NK-92 (cell line): ENCODE measurements around the gene DCST2.

Experiments
- DNase-seq: peaks from one replicate; lab custom pipeline; 2025; ENCODE audit not compliant: unreplicated experiment; lab: John Stamatoyannopoulos, UW

DCST2 gene

GRCh38 chr1:155050560-155051341, 17.2 kb upstream of the DCST2 start, which contains the start of gene ADAM15:
Gene ADAM15, plus strand, starts transcription at chr1:155051316. Its CDS starts 71 bp downstream, at chr1:155051387.
- no peak for DNase-seq

GRCh38 chr1:155049651-155050559, 16.3 kb upstream of the DCST2 start:
- no peak for DNase-seq

- no peak for DNase-seq
Observed at GRCh38 chr1:155048449-155049334, 15.1 kb upstream of the DCST2 start.

GRCh38 chr1:155044812-155045657, 11.5 kb upstream of the DCST2 start:
- DNase-seq, result no peak

GRCh38 chr1:155044365-155044764, 10.8 kb upstream of the DCST2 start:
- no peak for DNase-seq

- DNase-seq, result no peak
Observed at GRCh38 chr1:155043793-155044192, 10.2 kb upstream of the DCST2 start.

- no peak for DNase-seq
Observed at GRCh38 chr1:155043301-155043702, 9.7 kb upstream of the DCST2 start.

- DNase-seq, result no peak
Observed at GRCh38 chr1:155042789-155043188, 9.2 kb upstream of the DCST2 start.

- no peak for DNase-seq
Observed at GRCh38 chr1:155040358-155041093, 6.9 kb upstream of the DCST2 start.

GRCh38 chr1:155039308-155039669, 5.7 kb upstream of the DCST2 start:
- DNase-seq, result no peak

GRCh38 chr1:155038602-155039307, 5.2 kb upstream of the DCST2 start:
- DNase-seq, result no peak

GRCh38 chr1:155037851-155038441, 4.4 kb upstream of the DCST2 start:
- DNase-seq, result no peak

- no peak for DNase-seq
Observed at GRCh38 chr1:155037043-155037442, 3.5 kb upstream of the DCST2 start.

- no peak for DNase-seq
Observed at GRCh38 chr1:155035936-155036335, 2.4 kb upstream of the DCST2 start.

GRCh38 chr1:155034318-155035208, 982 bp upstream of the DCST2 start:
- DNase-seq, result no peak

- no peak for DNase-seq
Observed at GRCh38 chr1:155032886-155033285, 695 bp downstream of the DCST2 start.

- DNase-seq, result no peak
Observed at GRCh38 chr1:155030899-155031298, 2.7 kb downstream of the DCST2 start.
